Measurements from ENCODE around the gene FNIP2.
"Not testable (repeated sequence)": the region's sequence is repeated elsewhere in the genome, so short reads cannot be mapped to it uniquely, and the experiment has no call there.

Gene FNIP2

DNA sequence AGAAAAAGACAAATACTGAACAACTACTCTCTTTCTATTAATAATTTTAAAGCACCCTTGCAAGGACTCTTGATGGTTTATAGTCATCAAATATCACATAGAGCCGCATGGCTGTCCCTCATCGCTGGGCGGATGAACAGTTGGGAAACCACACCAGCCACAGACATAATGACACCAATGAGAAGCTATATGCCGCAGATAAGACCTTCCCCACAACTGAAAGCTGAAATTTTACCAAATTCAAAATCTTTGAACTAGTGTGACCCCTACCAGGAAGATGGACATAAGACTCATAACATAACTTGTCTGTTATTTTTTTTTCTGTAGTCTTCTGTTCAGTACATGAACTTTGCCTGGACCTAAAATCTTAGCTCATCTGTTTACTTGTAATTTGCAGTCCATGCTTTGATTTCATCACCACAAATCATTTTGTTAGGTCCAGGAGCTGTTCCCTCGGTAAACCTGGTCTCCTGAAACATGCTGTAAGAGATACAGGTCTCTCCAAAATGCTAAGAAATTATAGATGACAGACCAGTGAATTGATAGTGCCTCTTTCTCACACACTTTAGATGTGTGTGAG, 176.8 kb downstream of the FNIP2 start:
- ChIA-PET POLR2A (no interaction called here), CTCF (no interaction called here)
- TF ChIP-seq CTCF (IDR thresholded peaks at IDR 0.05; ENCODE audit: insufficient read depth, low read length, missing control alignments) = no peak
- no peak for DNase-seq (ENCODE audit: low read depth, low spot score)
- no peak overlapping the region for H3K4me3 ChIP-seq (ENCODE audit: low read depth, low read length)

DNA sequence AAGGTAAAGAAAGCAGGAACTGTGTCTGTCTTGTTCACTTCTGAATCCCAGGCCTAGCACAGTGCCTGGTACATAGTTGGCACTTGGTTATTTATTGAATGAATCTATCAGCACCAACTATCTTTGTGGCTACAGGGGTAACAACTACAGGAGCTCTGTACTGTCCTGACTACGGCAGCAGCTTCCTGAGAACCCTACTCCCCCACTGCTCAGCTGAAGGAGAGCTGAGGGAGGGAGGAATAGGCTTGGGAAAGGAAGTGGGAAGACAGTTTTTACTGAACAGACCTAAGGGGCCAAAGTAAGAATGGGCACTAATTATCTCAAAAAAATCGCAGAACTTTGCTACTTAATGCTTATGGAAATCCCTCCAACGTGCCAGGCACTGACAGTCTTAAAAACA, 178.0 kb downstream of the FNIP2 start:
- ChIA-PET CTCF (interaction anchor here (1.1 kb wide), 1 partner anchor 11 kb away, joined by 3 read pairs; no protein-coding TSS in a partner anchor), POLR2A (no interaction called here)
- DNase-seq (ENCODE audit: low read depth, low spot score) = no peak
- TF ChIP-seq CTCF (IDR thresholded peaks at IDR 0.05; ENCODE audit: insufficient read depth, low read length, missing control alignments) = no peak
- H3K4me3 ChIP-seq (ENCODE audit: low read depth, low read length) = no peak overlapping the region

- TF ChIP-seq CTCF (IDR thresholded peaks at IDR 0.05; ENCODE audit: insufficient read depth, low read length, missing control alignments) = no peak
- ChIA-PET POLR2A (no interaction called here), CTCF (no interaction called here)
- DNase-seq (ENCODE audit: low read depth, low spot score) = no peak
- H3K4me3 ChIP-seq (ENCODE audit: low read depth, low read length) = no peak overlapping the region
These were observed 179.2 kb downstream of the FNIP2 start for GRCh38 chr4:158948071-158948470.

DNA sequence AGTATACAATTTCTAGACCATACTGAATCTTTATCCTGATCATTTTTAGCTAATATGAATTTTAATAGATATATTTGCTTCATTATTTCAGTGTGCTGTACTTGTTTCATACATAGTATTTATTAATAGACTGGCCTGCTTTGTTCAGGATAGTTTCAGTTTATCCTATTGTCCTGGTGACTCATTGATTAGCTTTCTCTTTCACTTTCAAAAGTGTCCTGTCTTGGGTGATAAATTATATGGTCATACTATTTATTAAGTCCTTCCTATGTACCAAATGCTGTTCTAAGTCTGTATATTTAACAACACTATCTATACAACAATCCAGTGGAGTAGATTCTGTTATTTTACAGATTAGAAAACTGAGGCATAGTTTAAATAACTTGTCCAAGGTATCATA, 180.3 kb downstream of the FNIP2 start:
- CTCF ChIA-PET = no interaction called here
- POLR2A ChIA-PET = no interaction called here
- H3K4me3 ChIP-seq (ENCODE audit: low read depth, low read length) = no peak overlapping the region
- no peak for TF ChIP-seq CTCF (IDR thresholded peaks at IDR 0.05; ENCODE audit: insufficient read depth, low read length, missing control alignments)
- DNase-seq (ENCODE audit: low read depth, low spot score) = no peak

- DNase-seq (ENCODE audit: low read depth, low spot score); POLR2A ChIA-PET; H3K4me3 ChIP-seq (ENCODE audit: low read depth, low read length); CTCF ChIA-PET: not testable (repeated sequence)
These were observed 183.5 kb downstream of the FNIP2 start for GRCh38 chr4:158952221-158952774.

GRCh38 chr4:158956345-158956744, 187.5 kb downstream of the FNIP2 start:
- CTCF ChIA-PET; POLR2A ChIA-PET; DNase-seq (ENCODE audit: low read depth, low spot score); H3K4me3 ChIP-seq (ENCODE audit: low read depth, low read length): not testable (repeated sequence)

GRCh38 chr4:158956918-158957317, 188.1 kb downstream of the FNIP2 start:
- POLR2A ChIA-PET; DNase-seq (ENCODE audit: low read depth, low spot score); CTCF ChIA-PET; H3K4me3 ChIP-seq (ENCODE audit: low read depth, low read length): not testable (repeated sequence)
